Kasumi-1 (cell line): ENCODE data around the gene IBTK.
"Not testable (repeated sequence)": the region's sequence is repeated elsewhere in the genome, so short reads cannot be mapped to it uniquely, and the experiment has no call there.

Source experiments
- DNase-seq, 2 experiments: peaks; one replicate each; lab custom pipeline; 2025; lab: John Stamatoyannopoulos, UW

Gene IBTK

GRCh38 chr6:82247505-82248272, at the start of gene IBTK:
Gene IBTK, minus strand, starts transcription at chr6:82247744. Its CDS starts 7,258 bp downstream, at chr6:82240486.
- peak; percentile 93 to 95 for DNase-seq

- no peak for DNase-seq
Observed at GRCh38 chr6:82283771-82284410, 36.3 kb upstream of the IBTK start.

- not testable (repeated sequence) for DNase-seq
Observed at GRCh38 chr6:82281550-82281949, 34.0 kb upstream of the IBTK start.

- no peak for DNase-seq
Observed at GRCh38 chr6:82277686-82278085, 30.1 kb upstream of the IBTK start.

- no peak for DNase-seq
Observed at GRCh38 chr6:82275686-82276085, 28.1 kb upstream of the IBTK start.

- DNase-seq, result no peak
Observed at GRCh38 chr6:82273295-82273694, 25.8 kb upstream of the IBTK start.

GRCh38 chr6:82270881-82271635, 23.5 kb upstream of the IBTK start:
- DNase-seq, result peak; percentile 66 to 82

- DNase-seq, result no peak
Observed at GRCh38 chr6:82268301-82268846, 20.8 kb upstream of the IBTK start.

GRCh38 chr6:82264824-82265223, 17.3 kb upstream of the IBTK start:
- DNase-seq, result no peak

GRCh38 chr6:82264321-82264720, 16.8 kb upstream of the IBTK start:
- no peak for DNase-seq

GRCh38 chr6:82263916-82264315, 16.4 kb upstream of the IBTK start:
- no peak for DNase-seq

- peak; percentile 35 for DNase-seq
Observed at GRCh38 chr6:82260997-82261732, 13.6 kb upstream of the IBTK start.

GRCh38 chr6:82259389-82259788, 11.8 kb upstream of the IBTK start:
- DNase-seq, result peak; percentile 43 to 54

GRCh38 chr6:82257088-82257774, 9.7 kb upstream of the IBTK start:
- no peak for DNase-seq

GRCh38 chr6:82254722-82255121, 7.2 kb upstream of the IBTK start:
- DNase-seq, result not testable (repeated sequence)

- peak; percentile 54 to 65 for DNase-seq
Observed at GRCh38 chr6:82251942-82252341, 4.4 kb upstream of the IBTK start.

- DNase-seq, result no peak
Observed at GRCh38 chr6:82249381-82250253, 2.1 kb upstream of the IBTK start.

- DNase-seq, result no peak
Observed at GRCh38 chr6:82248273-82248735, 760 bp upstream of the IBTK start.

- DNase-seq, result peak; percentile 41 to 47
Observed at GRCh38 chr6:82246802-82247504, 591 bp downstream of the IBTK start.
